ENCODE data around the gene DBNDD1. TPM values are rescaled to one million over a fixed set of nuclear protein-coding genes. Genes with fewer than 3 reads are reported as not detected.

Gene DBNDD1
- polyA plus RNA-seq, 1 donor, result 10.6 TPM

DNA sequence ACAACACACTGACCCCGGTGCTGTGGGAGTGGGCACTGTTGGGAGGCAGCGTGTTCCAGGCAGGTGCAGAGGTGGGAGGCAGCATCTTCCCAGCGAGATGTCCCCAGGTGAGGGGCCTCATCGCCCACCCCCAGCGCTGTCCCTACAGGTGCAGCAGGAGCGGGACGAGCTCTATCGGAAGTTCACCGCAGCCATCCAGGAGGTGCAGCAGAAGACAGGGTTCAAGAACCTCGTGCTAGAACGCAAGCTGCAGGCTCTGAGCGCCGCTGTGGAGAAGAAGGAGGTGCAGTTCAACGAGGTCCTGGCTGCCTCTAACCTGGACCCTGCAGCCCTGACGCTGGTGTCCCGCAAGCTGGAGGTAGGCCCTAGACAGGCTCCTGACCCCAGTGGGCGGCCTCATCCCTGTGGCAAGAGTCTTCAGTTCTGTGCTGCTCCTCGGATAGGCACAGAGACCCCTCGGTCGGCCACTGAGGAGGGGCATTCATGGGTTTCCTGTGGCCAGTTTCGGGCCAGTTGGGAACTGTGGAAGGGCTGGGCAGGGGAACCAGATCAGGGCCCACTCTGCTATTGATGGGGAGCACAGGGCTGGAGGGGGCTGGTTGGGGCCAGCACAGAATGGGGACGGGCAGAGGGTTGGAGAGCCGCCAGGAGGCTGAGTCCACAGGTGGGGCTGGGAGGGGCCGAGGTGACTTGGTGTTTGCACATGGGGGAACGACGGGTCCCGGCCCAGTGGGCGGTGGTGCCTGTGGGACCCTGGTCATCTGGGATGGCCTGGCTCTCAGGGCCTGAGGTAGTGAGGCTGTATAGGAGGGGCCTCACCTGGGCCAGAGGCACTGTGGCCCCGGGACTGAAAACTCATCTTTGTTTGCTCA, 21.1 kb upstream of the DBNDD1 start:
- DNase-seq, result no peak

DNA sequence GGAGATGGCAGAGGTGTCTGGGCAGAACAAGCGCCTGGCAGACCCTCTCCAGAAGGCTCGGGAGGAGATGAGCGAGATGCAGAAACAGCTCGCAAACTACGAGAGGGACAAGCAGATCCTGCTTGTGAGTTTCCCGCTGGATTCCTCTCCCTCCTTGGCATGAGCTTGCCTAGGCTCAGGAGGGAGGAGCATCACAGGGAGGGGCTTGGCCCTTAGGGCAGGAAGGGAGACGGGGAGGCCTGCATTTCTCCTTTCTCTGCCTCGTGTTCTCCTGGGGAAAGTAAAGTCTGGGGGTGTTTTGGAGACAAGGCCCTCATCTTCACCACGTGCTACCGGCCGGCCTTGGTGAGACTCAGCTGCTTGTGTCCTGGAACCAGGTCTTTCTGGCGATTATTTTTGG, 18.0 kb upstream of the DBNDD1 start:
- no peak for DNase-seq

- DNase-seq, result no peak
Measured at GRCh38 chr16:90035902-90036301, 16.6 kb upstream of the DBNDD1 start.

- no peak for DNase-seq
Measured at GRCh38 chr16:90034504-90034903, 15.2 kb upstream of the DBNDD1 start.

GRCh38 chr16:90033387-90033786, 14.1 kb upstream of the DBNDD1 start:
- no peak for DNase-seq

DNA sequence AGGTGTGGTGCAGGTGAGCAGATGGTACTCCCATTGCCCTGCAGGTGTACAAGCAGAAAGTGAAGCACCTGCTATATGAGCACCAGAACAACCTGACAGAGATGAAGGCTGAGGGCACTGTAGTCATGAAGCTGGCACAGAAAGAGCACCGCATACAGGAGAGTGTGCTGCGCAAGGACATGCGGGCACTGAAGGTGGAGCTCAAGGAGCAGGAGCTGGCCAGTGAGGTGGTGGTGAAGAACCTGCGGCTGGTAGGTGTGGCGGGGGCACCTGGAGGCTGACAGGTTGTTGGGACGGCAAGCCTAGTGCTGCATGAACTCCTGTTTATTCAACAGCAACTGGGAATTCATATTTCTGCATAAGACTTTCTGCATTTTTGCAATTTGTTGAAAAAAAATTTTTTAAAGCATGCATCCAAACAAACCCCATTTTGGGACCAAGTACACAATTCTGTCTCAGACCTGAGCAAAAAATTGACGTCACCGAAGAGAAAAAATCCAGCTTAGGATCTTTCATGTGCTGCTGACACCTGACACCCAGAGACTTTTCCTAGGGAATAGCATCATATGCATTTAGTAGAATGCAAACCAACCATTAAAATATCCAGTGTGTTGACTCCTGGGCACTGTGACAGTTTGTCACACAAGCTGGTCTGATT, 13.5 kb upstream of the DBNDD1 start:
- no peak for DNase-seq

DNA sequence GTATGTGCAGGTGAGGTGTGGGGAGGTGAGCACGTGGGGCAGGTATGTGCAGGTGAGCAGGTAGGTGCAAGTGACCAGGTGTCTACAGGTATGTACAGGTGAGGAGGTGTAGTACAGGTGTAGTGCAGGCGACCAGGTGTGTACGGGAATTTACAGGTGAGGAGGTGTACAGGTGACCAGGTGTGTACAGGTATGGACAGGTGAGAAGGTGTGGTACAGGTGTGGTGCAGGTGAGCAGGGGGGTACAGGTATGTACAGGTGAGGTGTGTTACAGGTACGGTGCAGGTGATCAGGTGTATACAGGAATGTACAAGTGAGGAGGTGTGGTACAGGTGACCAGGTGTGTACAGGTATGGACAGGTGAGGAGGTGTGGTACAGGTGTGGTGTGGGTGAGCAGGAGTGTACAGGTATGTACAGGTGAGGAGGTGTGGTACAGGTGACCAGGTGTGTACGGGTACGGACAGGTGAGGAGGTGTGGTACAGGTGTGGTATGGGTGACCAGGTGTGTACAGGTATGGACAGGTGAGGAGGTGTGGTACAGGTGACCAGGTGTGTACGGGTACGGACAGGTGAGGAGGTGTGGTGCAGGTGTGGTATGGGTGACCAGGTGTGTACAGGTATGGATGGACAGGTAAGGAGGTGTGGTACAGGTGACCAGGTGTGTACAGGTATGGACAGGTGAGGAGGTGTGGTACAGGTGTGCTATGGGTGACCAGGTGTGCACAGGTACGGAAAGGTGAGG, 12.8 kb upstream of the DBNDD1 start:
- no peak for DNase-seq

- no peak for DNase-seq
Measured at GRCh38 chr16:90031186-90031930, 12.1 kb upstream of the DBNDD1 start.

DNA sequence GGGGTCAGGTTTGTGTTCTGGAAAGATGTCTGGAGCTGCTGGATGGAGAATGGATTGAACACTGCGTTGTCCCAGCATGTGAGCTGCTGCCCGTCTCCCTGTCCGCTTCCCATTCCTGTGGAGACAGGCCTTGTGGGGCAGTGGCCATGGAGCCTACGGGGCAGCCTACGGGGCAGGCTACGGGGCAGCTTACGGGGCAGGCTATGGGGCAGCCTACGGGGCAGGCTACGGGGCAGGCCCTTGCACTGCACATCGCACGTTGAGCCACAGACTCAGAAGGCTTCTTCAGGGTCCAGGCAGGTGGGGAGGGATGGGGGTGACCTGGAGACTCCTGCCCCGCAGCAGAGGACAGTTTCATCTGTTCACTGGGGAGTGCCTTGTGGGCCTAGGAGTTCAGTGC, 9.7 kb upstream of the DBNDD1 start:
- no peak for DNase-seq

- DNase-seq, result no peak
Measured at GRCh38 chr16:90027611-90028010, 8.4 kb upstream of the DBNDD1 start.

- no peak for DNase-seq
Measured at GRCh38 chr16:90026135-90026534, 6.9 kb upstream of the DBNDD1 start.

GRCh38 chr16:90023078-90023447, 3.8 kb upstream of the DBNDD1 start:
- DNase-seq, result no peak

- peak; percentile 93 for DNase-seq
Measured at GRCh38 chr16:90022209-90023077, 3.2 kb upstream of the DBNDD1 start.

DNA sequence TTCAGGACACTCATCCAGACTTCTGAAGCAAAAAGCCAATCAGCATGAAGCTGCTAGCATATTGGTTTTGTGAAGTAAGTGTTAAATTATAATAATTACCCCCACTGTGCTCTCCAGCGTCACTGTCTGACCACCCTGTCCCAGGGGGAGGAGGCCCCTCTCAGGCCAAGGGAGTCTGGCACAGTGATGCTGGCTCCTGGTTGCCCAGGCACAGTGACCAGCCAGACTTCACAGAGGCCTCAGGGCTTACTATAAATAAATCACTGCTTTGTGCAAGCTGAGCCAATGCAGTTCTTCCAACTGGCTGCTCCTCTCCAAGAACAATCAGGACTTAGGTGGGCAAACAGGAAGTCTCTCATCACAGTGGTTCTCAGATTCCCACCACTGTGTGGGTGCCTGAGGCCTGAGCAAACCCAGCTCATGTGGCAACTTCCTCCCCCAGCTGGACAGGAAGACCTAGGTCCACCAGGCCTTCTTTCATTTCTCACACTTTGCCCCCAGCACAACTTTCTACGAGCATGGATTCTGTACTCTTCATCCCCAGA, 1.7 kb upstream of the DBNDD1 start:
- DNase-seq, result no peak

- DNase-seq, result no peak
Measured at GRCh38 chr16:90020260-90020837, 1.1 kb upstream of the DBNDD1 start.

- DNase-seq, result no peak
Measured at GRCh38 chr16:90019543-90020259, 445 bp upstream of the DBNDD1 start.

DNA sequence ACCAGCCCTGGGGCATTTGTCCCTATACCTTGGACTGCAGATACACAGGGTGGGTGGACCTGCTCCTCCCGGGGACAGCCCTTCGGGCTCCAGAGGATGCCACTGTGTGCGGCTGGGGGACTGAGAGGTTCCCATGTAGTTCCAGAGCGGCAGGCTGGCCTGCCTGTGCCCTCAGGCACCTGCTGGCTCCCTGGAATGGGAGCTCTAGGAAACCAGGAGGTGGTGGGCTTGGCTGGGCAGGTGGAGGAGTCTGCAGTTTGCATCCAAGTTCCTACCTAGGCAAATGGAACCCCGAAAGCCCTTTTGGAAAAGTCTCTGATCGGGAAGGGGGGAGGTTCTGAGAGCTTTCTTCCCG, 982 bp downstream of the DBNDD1 start:
- no peak for DNase-seq

DNA sequence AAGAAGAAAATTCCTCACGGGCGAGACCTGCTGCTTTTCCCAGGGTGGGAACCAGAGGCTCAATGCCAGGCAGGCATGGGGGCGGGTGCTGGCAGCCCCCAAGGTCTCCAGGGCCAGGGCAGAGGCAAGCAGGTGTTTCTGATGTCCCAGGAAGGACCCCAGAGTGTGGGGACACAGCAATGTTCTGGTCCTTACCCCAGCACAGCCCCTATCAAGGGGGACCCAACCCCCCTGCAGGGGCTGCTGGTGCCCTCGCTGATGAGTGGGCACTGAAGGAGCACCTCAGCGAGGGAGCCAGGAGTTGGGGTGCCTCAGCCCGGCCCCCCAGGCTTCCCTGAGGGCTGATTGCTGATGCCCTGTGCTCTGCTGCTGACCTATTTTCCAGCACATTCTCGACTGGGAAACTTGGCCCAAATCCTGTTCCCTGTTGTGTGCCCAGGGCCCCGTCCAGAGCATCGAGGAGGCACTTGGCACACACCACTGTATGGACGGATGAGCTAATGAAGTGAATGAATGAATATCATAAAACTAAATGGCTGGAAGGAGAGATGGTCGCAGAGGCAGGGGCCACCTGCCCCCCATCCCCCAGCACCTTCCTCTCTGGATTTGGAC, 2.8 kb downstream of the DBNDD1 start:
- DNase-seq, result no peak

DNA sequence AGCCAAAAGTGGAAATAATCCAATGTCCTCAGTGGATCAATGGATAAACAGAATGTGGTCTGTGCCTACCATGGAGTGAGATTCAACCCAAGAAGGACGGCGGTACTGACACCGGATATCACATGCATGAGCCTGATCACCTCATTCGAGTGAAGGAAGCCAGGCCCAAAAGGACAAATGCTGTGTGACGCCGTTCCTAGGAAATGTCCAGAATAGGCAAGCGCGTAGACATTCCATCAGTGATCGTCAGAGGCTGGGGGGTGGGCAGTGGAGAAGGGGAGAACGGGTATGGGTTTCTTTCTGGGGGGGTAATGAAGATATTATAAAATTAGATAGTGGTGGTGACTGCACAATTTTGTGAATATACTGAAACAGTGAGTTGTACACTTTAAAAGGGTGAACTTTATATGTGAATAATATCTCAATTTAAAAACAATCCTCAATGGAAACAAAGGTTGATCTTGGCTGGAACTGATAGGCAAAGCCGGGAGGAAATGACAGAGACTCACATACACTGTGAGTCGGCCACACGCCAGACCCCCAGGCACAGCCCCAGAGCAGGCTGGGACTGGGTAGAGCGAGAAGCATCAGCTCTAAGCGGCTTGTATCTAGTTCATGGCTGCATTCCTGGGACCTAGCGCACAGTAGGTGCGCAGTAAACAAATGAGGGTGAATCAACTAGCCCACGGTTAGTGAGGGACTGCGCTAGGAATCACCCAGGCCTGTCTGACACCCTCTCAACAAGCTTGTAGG, 3.5 kb downstream of the DBNDD1 start:
- no peak for DNase-seq

All from left kidney (tissue), 2 donors.